Right lobe of liver (tissue), 4 donors: ENCODE measurements around the gene FOXM1.

Experiments used
- CTCF ChIP-seq, 4 donors: fragments of 200-600 bp in 3 of 4; fragments of 450-650 bp in 1 of 4; IDR thresholded peaks; one replicate each; pipeline versions ENCODE4 v1.5.1 to v1.8.0; 2016 to 2022; ENCODE audit warnings: antibody characterized with exemption in 4 of 4, mild to moderate bottlenecking in 2 of 4
- POLR2A ChIP-seq: fragments of 450-650 bp; IDR thresholded peaks from one replicate; pipeline ENCODE4 v1.6.1; 2017; ENCODE audit warnings: antibody characterized with exemption, mild to moderate bottlenecking
- donor health status: DM: no; HTN: no; CAD: no.
- donor health status: DM: no; HTN: no; CAD: no.
- donor health status: DM: no; HTN: yes; CAD: no.

DNA sequence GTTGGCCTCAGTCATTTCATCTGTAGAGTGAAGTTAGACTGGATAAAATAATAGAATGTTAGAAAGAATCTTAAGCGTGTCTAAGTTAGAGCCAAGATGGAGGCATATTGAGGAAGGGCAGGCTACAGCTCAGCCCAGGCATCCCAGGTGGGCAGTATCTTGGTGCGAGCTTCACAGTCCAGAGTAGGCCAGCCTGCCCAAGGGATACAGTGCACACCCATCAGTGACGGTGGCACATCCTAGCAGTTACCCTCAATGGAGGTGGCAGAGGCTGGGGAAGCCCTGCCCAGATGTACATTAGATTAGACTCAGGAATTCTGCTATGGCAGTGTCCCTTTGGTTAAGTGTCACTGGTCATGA is 35.2 kb upstream of the FOXM1 start:
- TF ChIP-seq CTCF (IDR thresholded peaks at IDR 0.05) = no peak
- no peak for TF ChIP-seq POLR2A
